ENCODE data around the gene TMPRSS2.

Gene TMPRSS2

GRCh38 chr21:41497008-41497407 lies 10.9 kb downstream of the TMPRSS2 start:
- H3K27ac ChIP-seq = no peak overlapping the region
- TF ChIP-seq, protein P1, sequence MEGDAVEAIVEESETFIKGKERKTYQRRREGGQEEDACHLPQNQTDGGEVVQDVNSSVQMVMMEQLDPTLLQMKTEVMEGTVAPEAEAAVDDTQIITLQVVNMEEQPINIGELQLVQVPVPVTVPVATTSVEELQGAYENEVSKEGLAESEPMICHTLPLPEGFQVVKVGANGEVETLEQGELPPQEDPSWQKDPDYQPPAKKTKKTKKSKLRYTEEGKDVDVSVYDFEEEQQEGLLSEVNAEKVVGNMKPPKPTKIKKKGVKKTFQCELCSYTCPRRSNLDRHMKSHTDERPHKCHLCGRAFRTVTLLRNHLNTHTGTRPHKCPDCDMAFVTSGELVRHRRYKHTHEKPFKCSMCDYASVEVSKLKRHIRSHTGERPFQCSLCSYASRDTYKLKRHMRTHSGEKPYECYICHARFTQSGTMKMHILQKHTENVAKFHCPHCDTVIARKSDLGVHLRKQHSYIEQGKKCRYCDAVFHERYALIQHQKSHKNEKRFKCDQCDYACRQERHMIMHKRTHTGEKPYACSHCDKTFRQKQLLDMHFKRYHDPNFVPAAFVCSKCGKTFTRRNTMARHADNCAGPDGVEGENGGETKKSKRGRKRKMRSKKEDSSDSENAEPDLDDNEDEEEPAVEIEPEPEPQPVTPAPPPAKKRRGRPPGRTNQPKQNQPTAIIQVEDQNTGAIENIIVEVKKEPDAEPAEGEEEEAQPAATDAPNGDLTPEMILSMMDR (IDR thresholded peaks at IDR 0.05) = no peak
- TF ChIP-seq ZFX (IDR thresholded peaks at IDR 0.05; ENCODE audit: borderline replicate concordance) = no peak

- no peak overlapping the region for H3K27ac ChIP-seq
- TF ChIP-seq ZFX (IDR thresholded peaks at IDR 0.05; ENCODE audit: borderline replicate concordance) = no peak
- TF ChIP-seq, protein P1 (IDR thresholded peaks at IDR 0.05) = no peak
These were observed 13.7 kb downstream of the TMPRSS2 start for GRCh38 chr21:41494242-41494641.

DNA sequence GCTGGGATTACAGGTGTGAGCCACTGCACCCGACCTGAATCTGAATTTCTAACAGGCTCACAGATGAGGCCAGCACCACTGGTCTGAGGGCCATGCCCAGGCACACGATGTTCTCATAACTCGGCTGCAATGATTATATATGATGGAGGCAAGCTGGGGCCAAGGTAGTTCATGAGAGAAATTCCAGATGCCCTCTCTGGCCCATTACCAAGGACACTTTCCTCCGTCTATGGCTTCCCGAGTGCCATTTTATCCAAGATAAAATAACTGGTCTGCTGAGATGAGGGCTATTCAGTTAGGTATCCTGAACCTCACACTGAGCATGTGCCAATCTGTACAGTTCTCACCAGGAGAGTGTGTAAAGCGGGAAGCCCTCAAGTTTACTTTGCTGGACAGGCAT lies 16.5 kb downstream of the TMPRSS2 start:
- H3K27ac ChIP-seq = no peak overlapping the region

GRCh38 chr21:41490330-41490729 lies 17.6 kb downstream of the TMPRSS2 start:
- no peak overlapping the region for H3K27ac ChIP-seq
- no peak for TF ChIP-seq ZFX (IDR thresholded peaks at IDR 0.05; ENCODE audit: borderline replicate concordance)
- TF ChIP-seq, protein P1 (IDR thresholded peaks at IDR 0.05) = no peak

More for the DNA sequence above, 16.5 kb downstream of the TMPRSS2 start:
- no peak for TF ChIP-seq ZFX (IDR thresholded peaks at IDR 0.05; ENCODE audit: borderline replicate concordance)
- TF ChIP-seq, protein P1 (IDR thresholded peaks at IDR 0.05) = no peak

DNA sequence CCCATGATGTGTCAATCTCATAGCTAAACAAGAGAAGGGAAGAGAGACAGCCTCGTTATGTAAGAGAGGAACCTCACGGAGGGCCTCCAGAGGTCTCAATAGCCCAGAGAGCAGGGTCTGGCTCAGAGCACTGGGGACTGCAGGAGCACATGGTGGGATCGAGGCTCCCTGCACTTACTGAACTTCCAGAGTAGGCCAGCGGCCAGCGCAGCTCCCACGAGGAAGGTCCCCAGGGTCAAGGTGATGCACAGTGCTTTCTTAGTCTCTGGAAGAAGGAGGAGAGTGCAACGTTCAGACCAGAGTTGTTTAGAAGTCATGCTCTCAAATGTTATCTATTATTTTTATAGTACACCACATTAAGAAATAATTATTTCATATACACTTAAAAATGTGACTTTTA lies 18.6 kb downstream of the TMPRSS2 start:
- H3K27ac ChIP-seq = no peak overlapping the region
- TF ChIP-seq ZFX (IDR thresholded peaks at IDR 0.05; ENCODE audit: borderline replicate concordance) = no peak
- TF ChIP-seq, protein P1 (IDR thresholded peaks at IDR 0.05) = no peak

- H3K27ac ChIP-seq = no peak overlapping the region
- no peak for TF ChIP-seq ZFX (IDR thresholded peaks at IDR 0.05; ENCODE audit: borderline replicate concordance)
- TF ChIP-seq, protein P1 (IDR thresholded peaks at IDR 0.05) = no peak
These were observed 19.9 kb downstream of the TMPRSS2 start for GRCh38 chr21:41488080-41488479.

DNA sequence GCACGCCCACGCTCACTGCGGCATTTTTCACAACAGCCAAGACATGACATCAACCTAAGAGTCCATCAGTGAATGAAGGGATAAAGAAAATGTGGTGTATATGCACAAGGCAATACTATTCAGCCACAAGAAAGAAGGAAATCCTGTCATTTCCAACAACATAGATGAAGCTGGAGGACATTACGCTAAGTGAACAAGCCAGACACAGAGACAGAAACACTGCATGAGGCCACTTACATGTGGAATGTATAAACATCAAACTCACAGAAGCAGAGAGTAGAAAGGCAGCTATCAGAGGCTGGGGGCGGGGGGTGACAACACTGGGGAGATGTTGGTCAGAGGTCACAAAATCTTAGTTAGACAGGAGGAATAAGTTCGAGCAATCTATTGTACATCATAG lies 20.9 kb downstream of the TMPRSS2 start:
- H3K27ac ChIP-seq = no peak overlapping the region
- TF ChIP-seq ZFX (IDR thresholded peaks at IDR 0.05; ENCODE audit: borderline replicate concordance) = no peak
- TF ChIP-seq, protein P1 (IDR thresholded peaks at IDR 0.05) = no peak
